H1 (cell line): ENCODE data around the gene OPN3. TPM values are rescaled to one million over a fixed set of nuclear protein-coding genes. Genes with fewer than 3 reads are reported as not detected.

Experiments
- CTCF ChIA-PET: fragments of 300-600 bp; sonication (Branson Sonifier 250); formaldehyde crosslinking; loops from one replicate; lab custom pipeline; 2021; ENCODE audit not compliant: partially characterized antibody; lab: Charles Lee
- POLR2A ChIA-PET: fragments of 300-600 bp; sonication (Branson Sonifier 250); formaldehyde crosslinking; loops from one replicate; lab custom pipeline; 2021; ENCODE audit warnings: inconsistent platforms; ENCODE audit not compliant: partially characterized antibody; lab: Charles Lee
- DNase-seq, 2 experiments: peaks; one replicate each; pipeline versions ENCODE4 v3.0.0 to v3.0.0-alpha.2; 2010 to 2022; ENCODE audit warnings: low spot score in 2 of 2, low read depth in 1 of 2, mixed read lengths in 1 of 2
- FAIRE-seq: peaks from 2 replicates; lab custom pipeline; 2011; peaks lifted over from hg19 to GRCh38; lab: Jason Lieb, UNC
- H2AFZ ChIP-seq: 2 replicates; pipeline ENCODE4 v1.8.1; 2012; ENCODE audit warnings: low read length, inconsistent platforms
- H2AK5ac ChIP-seq: 2 replicates; pipeline ENCODE4 v1.6.1; 2013; ENCODE audit warnings: low read depth, low read length
- H2BK120ac ChIP-seq: replicated peaks from 2 replicates; pipeline ENCODE3; 2013; ENCODE audit warnings: low read depth, low read length, inconsistent platforms
- H2BK12ac ChIP-seq: 2 replicates; pipeline ENCODE4 v1.6.1; 2013; ENCODE audit warnings: low read depth, low read length
- H2BK15ac ChIP-seq: 2 replicates; pipeline ENCODE4 v1.6.1; 2013; ENCODE audit warnings: low read length
- H2BK20ac ChIP-seq: 2 replicates; pipeline ENCODE4 v1.6.1; 2013; ENCODE audit warnings: low read length
- H2BK5ac ChIP-seq: 2 replicates; pipeline ENCODE4 v1.6.1; 2013; ENCODE audit warnings: low read depth, low read length
- H3K14ac ChIP-seq: 2 replicates; pipeline ENCODE4 v1.6.1; 2013; ENCODE audit warnings: inconsistent platforms; ENCODE audit not compliant: insufficient read length
- H3K18ac ChIP-seq: 2 replicates; pipeline ENCODE4 v1.6.1; 2013; ENCODE audit warnings: low read length; ENCODE audit errors: extremely low read depth
- H3K23ac ChIP-seq: 2 replicates; pipeline ENCODE4 v1.6.1; 2013; ENCODE audit warnings: inconsistent platforms; ENCODE audit not compliant: insufficient read length
- H3K23me2 ChIP-seq: 2 replicates; pipeline ENCODE4 v1.6.1; 2013; ENCODE audit warnings: low read depth, low read length
- H3K27ac ChIP-seq: 2 replicates; pipeline ENCODE4 v1.6.1; 2011; ENCODE audit warnings: low read depth, low read length, inconsistent platforms
- H3K27me3 ChIP-seq, 4 experiments: replicated peaks in 1 of 4; 1 replicate in 1 of 4; 2 replicates in 3 of 4; pipeline versions ENCODE4 v1.6.1 to v1.8.1; 2011 to 2013; ENCODE audit warnings: low read length in 3 of 4, mild to moderate bottlenecking in 3 of 4, inconsistent platforms in 2 of 4, mixed read lengths in 2 of 4, moderate library complexity in 1 of 4; ENCODE audit not compliant: control insufficient read depth in 3 of 4, insufficient read depth in 3 of 4; ENCODE audit errors: extremely low read depth in 1 of 4
- H3K36me3 ChIP-seq, 4 experiments: 2 replicates each; pipeline versions ENCODE4 v1.6.1 to v1.8.1; 2011 to 2013; ENCODE audit warnings: mild to moderate bottlenecking in 4 of 4, low read length in 3 of 4, moderate library complexity in 2 of 4, control low read depth in 1 of 4, inconsistent platforms in 1 of 4; ENCODE audit not compliant: insufficient read depth in 4 of 4, control insufficient read depth in 2 of 4
- H3K4ac ChIP-seq: replicated peaks from 2 replicates; pipeline ENCODE3; 2013; ENCODE audit warnings: low read length, low read depth, mixed read lengths, inconsistent platforms; ENCODE audit not compliant: insufficient read length
- H3K4me1 ChIP-seq, 4 experiments: replicated peaks in 1 of 4; 1 replicate in 1 of 4; 2 replicates in 3 of 4; pipeline versions ENCODE4 v1.6.1 to v1.8.1; 2011 to 2013; ENCODE audit warnings: low read length in 3 of 4, inconsistent platforms in 2 of 4, mixed read lengths in 1 of 4; ENCODE audit not compliant: insufficient read depth in 4 of 4, control insufficient read depth in 3 of 4
- H3K4me2 ChIP-seq, 2 experiments: 2 replicates each; pipeline versions ENCODE4 v1.6.1 to v1.8.1; 2011 to 2013; ENCODE audit warnings: low read depth in 2 of 2, low read length in 2 of 2, control low read depth in 1 of 2, inconsistent platforms in 1 of 2, mild to moderate bottlenecking in 1 of 2; ENCODE audit not compliant: insufficient read depth in 1 of 2
- H3K4me3 ChIP-seq, 4 experiments: fragments of 200-600, 300-600 bp in 1 of 4; sonication (generic), shearing (Covaris generic), sonication (Bioruptor Twin) in 1 of 4; 2 replicates each; pipeline versions ENCODE4 v1.5.1 to v1.8.1; 2011 to 2016; ENCODE audit warnings: low read length in 4 of 4, low read depth in 3 of 4, control low read depth in 2 of 4, inconsistent platforms in 2 of 4, mild to moderate bottlenecking in 2 of 4, mixed read lengths in 1 of 4, moderate library complexity in 1 of 4; ENCODE audit not compliant: insufficient read depth in 2 of 4; ENCODE audit errors: extremely low read depth in 1 of 4
- H3K56ac ChIP-seq: replicated peaks from 2 replicates; pipeline ENCODE3; 2013; ENCODE audit warnings: low read depth, mild to moderate bottlenecking, mixed read lengths, low read length, inconsistent platforms; ENCODE audit not compliant: insufficient read length
- H3K79me1 ChIP-seq: 2 replicates; pipeline ENCODE4 v1.6.1; 2013; ENCODE audit warnings: low read depth, low read length, control low read depth
- H3K79me2 ChIP-seq, 2 experiments: 2 replicates each; pipeline versions ENCODE4 v1.6.1 to v1.8.1; 2012 to 2013; ENCODE audit warnings: low read length in 2 of 2, mild to moderate bottlenecking in 2 of 2, inconsistent platforms in 1 of 2; ENCODE audit not compliant: insufficient read depth in 2 of 2, control insufficient read depth in 1 of 2
- H3K9ac ChIP-seq, 4 experiments: replicated peaks in 1 of 4; 1 replicate in 1 of 4; 2 replicates in 3 of 4; pipeline versions ENCODE4 v1.6.1 to v1.8.1; 2011 to 2013; ENCODE audit warnings: low read depth in 3 of 4, low read length in 3 of 4, control low read depth in 2 of 4, mild to moderate bottlenecking in 2 of 4, moderate library complexity in 2 of 4, inconsistent platforms in 1 of 4; ENCODE audit errors: extremely low read depth in 1 of 4
- H3K9me3 ChIP-seq, 2 experiments: 2 replicates each; pipeline versions ENCODE4 v1.6.1 to v1.8.1; 2012 to 2013; ENCODE audit warnings: mild to moderate bottlenecking in 2 of 2, moderate library complexity in 2 of 2, control low read depth in 1 of 2, inconsistent platforms in 1 of 2, low read depth in 1 of 2, low read length in 1 of 2, mixed read lengths in 1 of 2; ENCODE audit not compliant: insufficient read depth in 2 of 2
- H4K20me1 ChIP-seq, 2 experiments: replicated peaks in 1 of 2; 2 replicates each; pipeline versions ENCODE3 to v1.8.1; 2011 to 2013; ENCODE audit warnings: inconsistent platforms in 2 of 2, low read length in 2 of 2, mild to moderate bottlenecking in 1 of 2; ENCODE audit not compliant: insufficient read depth in 2 of 2, control insufficient read depth in 1 of 2
- H4K5ac ChIP-seq: 2 replicates; pipeline ENCODE4 v1.6.1; 2013; ENCODE audit warnings: low read length, low read depth, mixed read lengths, inconsistent platforms; ENCODE audit not compliant: insufficient read length
- H4K8ac ChIP-seq: 2 replicates; pipeline ENCODE4 v1.8.0; 2013; ENCODE audit warnings: mild to moderate bottlenecking, moderate library complexity, low read length, inconsistent platforms; ENCODE audit not compliant: insufficient read depth; ENCODE audit errors: extremely low read depth
- H4K91ac ChIP-seq: replicated peaks from 2 replicates; pipeline ENCODE3; 2013; ENCODE audit warnings: low read length, mixed read lengths, inconsistent platforms; ENCODE audit not compliant: insufficient read length
- ASH2L ChIP-seq: fragments of 200-600, 300-600 bp; sonication (generic); IDR thresholded peaks from one replicate; pipeline ENCODE4 v1.7.1; 2017; ENCODE audit warnings: low read length
- WGBS, 2 experiments: shearing (Covaris generic) in 1 of 2; methylation state at CpG; one replicate each; pipeline versions ENCODE4 v1.1.6 to v1.1.7; 2013 to 2015; ENCODE audit warnings: low lambda C conversion rate in 2 of 2, mixed read lengths in 2 of 2, inconsistent platforms in 1 of 2, low coverage in 1 of 2, missing lambda C conversion rate in 1 of 2; ENCODE audit not compliant: insufficient replicate concordance in 2 of 2, insufficient coverage in 1 of 2, insufficient read length in 1 of 2; ENCODE audit errors: extremely low coverage in 1 of 2, missing lambda C conversion rate in 1 of 2; 5-methylcytosine and 5-hydroxymethylcytosine counted together
- polyA plus RNA-seq, 7 experiments: library from polyadenylated mRNA; depleted of rRNA in 3 of 7; stranded (reverse) in 5 of 7; unstranded in 2 of 7; fragments of >200 nt in 5 of 7; fragments of 200-250 nt in 2 of 7; gene quantifications; 1 replicate in 5 of 7; 2 replicates in 1 of 7; 4 replicates in 1 of 7; pipeline versions ENCODE4 v1.2.1 to v1.2.3, GENCODE V29; 2011 to 2013; ENCODE audit warnings: missing spikeins in 2 of 7, mixed read lengths in 2 of 7
- total RNA-seq: library from RNA; stranded (reverse); fragmentation: NEBNext Ultra II Directional; extraction: Animal tissue kit (Norgen Biotek cat#: 25700); gene quantifications from 2 replicates; pipeline ENCODE4 v1.2.1, GENCODE V29; 2021

OPN3 gene
- total and polyA plus RNA-seq, 2 of the 8 experiments (the other 6 are each of a cell fraction or from before 2014, with no cell fraction given) = 8.8 to 19.4 TPM

DNA sequence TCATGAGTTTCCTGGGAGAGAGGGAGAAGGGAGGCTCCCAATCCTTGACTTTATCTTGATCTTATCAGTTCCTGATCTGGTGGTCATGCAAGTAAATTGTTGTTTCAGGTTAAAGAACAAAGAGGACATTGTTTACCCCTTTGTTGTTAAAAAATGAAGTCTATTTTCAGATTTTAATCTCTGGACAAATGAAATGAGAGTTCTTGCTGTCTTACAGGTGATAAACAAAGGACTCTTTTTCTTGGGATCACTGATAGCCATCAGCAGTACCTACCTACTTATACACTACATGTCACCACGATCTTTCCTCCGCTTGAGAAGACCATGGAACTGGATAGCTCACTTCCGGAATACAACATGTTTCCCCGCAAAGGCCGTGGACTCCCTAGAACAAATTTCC is 48.4 kb downstream of the OPN3 start:
- Histone ChIP-seq H4K8ac (no peak overlapping the region), H3K27ac (no peak overlapping the region), H2AFZ (no peak overlapping the region), H2BK20ac (no peak overlapping the region), H2BK12ac (no peak overlapping the region), H3K9me3 (no peaks in the 10 kb centered on the region), H3K4me1 (no peaks in the 10 kb centered on the region), H3K4me2 (no peak overlapping the region), H3K56ac (no peak overlapping the region), H3K79me1 (no peaks in the 10 kb centered on the region), H3K4me3 (no peak overlapping the region), H3K23me2 (no peaks in the 10 kb centered on the region), H2BK5ac (no peak overlapping the region), H2BK15ac (no peak overlapping the region), H3K36me3 (no peaks in the 10 kb centered on the region), H4K5ac (no peak overlapping the region), H2AK5ac (no peak overlapping the region), H3K23ac (no peak overlapping the region), H4K20me1 (no peaks in the 10 kb centered on the region), H3K79me2 (no peaks in the 10 kb centered on the region), H4K91ac (no peak overlapping the region), H3K14ac (no peak overlapping the region), H3K4ac (no peak overlapping the region), H3K9ac (no peak overlapping the region), H3K27me3 (no peaks in the 10 kb centered on the region), H3K18ac (no peak overlapping the region), H2BK120ac (no peak overlapping the region)
- FAIRE-seq (no peak), DNase-seq (no peak)
- ChIA-PET CTCF (interaction anchor here (1.4 kb wide), 1 partner anchor 19 kb away, joined by 5 read pairs; no protein-coding TSS in a partner anchor), POLR2A (no interaction called here)
- WGBS, 2 experiments = 86% methylated on average over 5 of the region's 5 CpGs; no CpG with 5 or more reads in 1 of the 2 experiments
- TF ChIP-seq ASH2L = no peak
